NT2/D1 (cell line): ENCODE results near the gene SYDE2.

Experiments
- SUZ12 ChIP-seq: IDR thresholded peaks from 2 replicates; pipeline ENCODE4 v1.6.1; 2011; ENCODE audit not compliant: insufficient read length, insufficient read depth; ENCODE audit errors: extremely low read depth
- YY1 ChIP-seq: IDR thresholded peaks from 2 replicates; pipeline ENCODE4 v1.6.1; 2011; ENCODE audit not compliant: insufficient read length, insufficient read depth

DNA sequence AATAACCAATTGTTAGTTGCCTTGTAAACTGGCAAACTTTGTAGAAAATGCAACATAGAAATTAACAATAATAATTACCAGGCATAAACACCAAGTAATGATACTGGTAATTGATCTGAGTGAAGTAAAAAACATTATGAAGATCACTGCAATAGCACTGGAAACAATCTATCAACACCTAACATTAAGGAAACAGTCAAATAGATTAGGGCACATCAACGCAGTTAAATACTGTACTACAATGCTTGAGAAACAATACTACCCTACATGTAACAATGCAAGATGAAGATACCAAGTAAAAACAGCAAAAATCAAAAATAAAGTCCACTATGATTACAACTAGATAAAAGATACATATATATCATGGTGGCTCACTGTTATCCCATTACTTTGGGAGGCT is 16.6 kb downstream of the SYDE2 start:
- TF ChIP-seq YY1 (no peak), SUZ12 (no peak)
